ENCODE results near the gene CNNM4.
"Not testable (repeated sequence)": the region's sequence is repeated elsewhere in the genome, so short reads cannot be mapped to it uniquely, and the experiment has no call there.

CNNM4 gene

GRCh38 chr2:96792772-96793749, 32.4 kb downstream of the CNNM4 start:
- DNase-seq (ENCODE audit: low read depth) = no peak

DNA sequence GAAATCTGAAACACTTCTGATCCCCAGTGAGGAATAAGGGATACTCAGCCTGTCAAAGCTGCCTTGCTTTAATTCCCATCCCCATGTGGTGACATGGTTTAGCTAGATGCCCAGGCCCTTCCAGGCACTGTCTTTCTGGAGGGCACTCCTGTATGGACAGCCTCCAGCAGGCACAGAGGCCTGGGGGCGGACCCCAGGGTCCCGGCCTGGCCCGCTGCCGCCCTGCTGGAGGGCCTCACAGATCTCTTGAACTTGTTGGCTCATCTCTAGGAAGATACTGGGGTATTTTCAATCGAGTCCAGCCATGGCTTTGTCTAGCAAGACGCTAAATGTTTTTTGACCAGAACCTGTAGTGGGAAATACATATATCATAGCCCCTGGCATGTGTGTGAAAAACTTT, 34.4 kb downstream of the CNNM4 start:
- no peak for DNase-seq (ENCODE audit: low read depth)

GRCh38 chr2:96796497-96796896, 35.8 kb downstream of the CNNM4 start:
- DNase-seq (ENCODE audit: low read depth) = not testable (repeated sequence)

DNA sequence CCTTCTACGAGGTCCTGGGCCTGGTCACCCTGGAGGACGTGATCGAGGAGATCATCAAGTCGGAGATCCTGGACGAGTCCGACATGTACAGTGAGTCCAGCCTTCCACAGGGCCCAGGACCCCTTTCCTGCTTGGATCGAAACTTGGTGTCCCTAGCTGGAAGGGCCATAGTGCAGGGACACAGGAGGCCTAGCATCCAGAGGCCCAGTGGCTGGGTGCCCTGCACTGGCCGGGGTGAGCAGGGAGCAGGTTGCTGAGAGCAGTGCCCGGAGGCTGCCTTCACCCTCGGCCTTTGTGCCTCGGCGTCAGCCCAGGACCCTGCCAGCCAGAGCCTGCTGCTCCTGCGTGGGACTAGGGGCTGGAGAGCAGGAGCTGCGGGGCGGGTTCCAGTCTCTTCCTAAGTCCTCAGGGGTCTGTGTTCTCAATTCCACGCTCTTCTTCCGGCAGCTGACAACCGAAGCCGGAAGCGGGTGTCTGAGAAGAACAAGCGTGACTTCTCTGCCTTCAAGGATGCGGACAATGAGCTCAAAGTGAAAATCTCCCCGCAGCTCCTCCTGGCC, 36.4 kb downstream of the CNNM4 start:
- DNase-seq (ENCODE audit: low read depth) = no peak

DNA sequence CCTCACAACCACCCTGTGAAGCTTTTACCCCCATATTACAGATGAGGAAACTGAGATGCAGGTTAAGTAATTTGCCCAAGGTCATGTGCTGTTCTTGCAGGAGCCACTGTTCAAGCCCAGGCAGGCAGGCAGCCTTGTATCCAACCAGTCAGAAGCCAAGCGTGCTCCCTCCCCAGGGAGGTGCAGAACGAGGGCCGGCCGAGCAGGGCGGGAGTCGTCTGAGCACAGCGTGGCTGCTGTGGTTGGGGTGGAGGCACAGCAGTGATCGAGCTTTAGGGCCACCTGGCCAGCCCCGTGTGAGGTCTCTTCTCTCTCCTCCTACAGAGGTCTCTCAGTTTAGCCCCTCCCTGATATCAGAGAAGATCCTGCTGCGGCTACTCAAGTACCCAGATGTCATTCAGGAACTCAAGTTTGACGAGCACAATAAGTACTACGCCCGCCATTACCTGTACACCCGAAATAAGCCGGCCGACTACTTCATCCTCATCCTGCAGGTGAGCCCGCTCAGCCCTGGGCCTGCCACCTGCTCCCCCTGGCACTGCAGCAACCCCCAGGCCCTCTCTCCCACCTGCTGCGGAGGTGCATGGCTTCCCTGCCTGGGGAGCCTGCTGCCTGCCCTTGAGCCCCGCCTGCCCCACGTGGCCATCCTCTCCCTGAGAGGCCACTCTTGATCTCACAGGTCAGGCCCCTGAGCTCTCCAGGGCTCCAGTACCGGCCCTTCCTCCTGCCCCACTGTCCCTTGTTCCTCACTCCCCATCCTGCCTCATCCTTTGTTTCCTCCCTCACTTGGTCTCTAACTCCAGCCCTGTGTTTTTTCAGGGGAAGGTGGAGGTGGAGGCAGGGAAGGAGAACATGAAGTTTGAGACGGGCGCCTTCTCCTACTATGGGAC, 38.3 kb downstream of the CNNM4 start:
- no peak for DNase-seq (ENCODE audit: low read depth)

GRCh38 chr2:96799623-96799935, 38.9 kb downstream of the CNNM4 start:
- DNase-seq (ENCODE audit: low read depth) = no peak

DNA sequence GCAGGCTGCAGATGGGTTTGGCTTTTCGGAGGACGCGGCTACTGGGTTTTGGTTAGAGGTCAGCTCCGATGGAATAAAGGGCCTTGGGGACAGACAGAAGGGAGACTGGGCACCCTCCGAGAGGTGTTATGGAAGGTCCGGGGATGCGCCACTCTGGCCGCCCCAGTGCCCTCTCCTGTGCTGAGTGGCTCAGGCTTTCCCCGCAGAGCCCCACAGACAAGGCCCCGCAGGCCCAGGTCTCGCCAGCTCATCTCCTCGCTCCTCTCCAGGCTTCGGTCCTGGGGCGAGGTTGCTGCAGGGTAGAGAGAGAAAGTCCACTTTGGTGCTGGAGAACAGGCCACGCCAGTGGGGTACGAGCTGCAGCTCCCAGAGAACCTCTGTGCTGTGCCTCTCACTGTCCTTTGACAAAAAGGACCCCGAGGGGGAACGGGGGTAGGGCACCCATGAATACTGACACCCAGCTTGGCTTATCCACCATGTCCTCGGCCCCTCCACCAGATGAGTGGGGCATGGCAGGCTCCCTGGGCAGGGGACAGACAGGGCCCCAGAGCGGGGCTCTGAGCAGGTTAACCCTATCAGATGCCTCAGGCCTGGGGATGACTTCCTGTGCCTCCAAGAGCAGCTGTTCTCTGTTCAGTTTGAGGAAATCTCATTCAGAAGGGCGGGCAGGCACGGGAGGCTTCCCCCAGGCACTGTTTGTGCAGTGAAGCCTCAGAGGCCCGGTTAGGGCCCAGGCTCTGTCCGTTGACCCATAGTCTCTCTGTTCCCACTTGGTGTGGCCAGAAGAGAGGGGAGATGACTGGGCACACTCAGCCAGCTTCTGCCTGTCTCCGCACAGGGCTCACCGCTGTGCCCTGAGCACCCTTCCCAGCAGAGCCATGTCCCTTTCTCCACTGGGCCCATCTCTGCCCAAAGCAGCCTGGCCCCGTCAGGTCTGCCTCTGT, 39.6 kb downstream of the CNNM4 start:
- DNase-seq (ENCODE audit: low read depth) = no peak

GRCh38 chr2:96801005-96801785, 40.5 kb downstream of the CNNM4 start:
- DNase-seq (ENCODE audit: low read depth) = peak; percentile 54

DNA sequence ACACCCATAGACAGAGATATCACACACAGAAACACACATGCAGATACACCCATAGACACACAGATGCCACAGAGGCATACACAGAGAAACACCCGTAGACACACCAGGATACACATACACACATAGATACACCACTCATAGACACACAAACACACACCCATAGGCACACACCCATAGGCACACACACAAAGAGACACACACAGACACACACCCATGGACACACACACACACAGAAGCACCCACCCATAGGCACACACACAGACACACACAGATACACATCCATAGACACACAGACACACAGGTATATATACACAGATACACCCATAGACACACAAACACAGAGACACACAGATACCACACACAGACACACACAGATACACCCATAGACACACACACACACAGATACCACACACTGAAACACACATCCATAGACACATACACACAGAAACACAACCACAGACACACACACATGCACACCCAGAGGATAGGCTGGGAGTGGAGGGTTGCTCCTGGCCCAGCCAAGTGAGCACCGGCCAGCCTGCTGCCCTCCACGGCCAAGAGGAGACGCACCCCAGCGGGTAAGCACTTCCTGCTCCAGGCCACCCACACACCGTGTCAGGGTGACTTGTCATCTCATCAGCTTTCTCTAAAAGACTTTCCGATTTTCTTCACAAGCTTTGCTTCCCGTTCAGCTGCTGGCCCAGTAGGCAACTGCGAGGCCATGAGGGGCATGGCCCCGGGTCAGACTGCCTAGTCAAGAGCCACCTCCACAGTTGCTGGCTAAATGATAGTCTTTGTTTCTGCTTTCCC, 41.3 kb downstream of the CNNM4 start:
- no peak for DNase-seq (ENCODE audit: low read depth)

GRCh38 chr2:96802721-96803120, 42.0 kb downstream of the CNNM4 start:
- no peak for DNase-seq (ENCODE audit: low read depth)

GRCh38 chr2:96804986-96805385, 44.3 kb downstream of the CNNM4 start:
- DNase-seq (ENCODE audit: low read depth) = no peak

DNA sequence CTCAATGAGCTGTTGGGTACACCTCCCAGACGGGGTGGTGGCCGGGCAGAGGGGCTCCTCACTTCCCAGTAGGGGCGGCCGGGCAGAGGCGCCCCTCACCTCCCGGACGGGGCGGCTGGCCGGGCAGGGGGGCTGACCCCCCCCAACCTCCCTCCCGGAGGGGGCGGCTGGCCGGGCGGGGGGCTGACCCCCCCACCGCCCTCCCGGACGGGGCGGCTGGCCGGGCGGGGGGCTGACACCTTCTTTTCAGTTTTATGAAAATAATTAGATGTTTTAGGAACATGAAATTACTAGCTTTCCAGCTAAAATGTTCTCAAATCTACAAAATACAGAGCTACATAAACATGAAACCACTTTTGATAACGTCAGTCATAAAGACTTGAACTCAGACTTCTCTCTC, 45.2 kb downstream of the CNNM4 start:
- DNase-seq (ENCODE audit: low read depth) = not testable (repeated sequence)

DNA sequence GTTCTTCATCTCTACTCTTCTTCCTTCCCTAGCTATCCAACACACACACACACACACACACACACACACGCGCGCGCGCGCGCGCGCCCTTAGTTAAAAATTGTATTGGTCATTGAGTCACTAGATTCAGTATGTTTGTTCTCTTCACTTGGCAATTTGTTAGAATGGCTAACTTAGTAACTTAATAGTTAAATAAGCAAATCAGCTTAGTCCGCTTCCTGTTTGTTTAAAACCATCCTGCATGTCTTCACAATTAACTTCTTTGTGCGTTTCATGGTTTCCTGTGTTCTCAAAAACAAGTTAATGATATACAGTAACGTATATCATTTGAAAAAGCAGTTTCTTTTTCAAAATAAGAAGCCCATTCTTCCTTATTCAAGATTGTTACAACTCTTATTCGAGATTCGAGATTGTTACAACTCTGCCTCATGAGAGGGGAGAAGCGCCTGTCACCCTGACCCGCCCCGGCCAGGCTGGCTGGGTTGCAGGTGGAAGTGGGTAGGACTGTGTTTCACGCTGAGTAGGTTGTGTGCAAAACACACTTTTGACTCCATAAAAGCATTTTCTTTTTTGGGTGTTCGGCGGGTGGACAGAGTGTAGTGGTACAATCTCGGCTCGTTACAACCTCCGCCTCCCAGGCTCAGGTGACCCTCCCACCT, 45.9 kb downstream of the CNNM4 start:
- peak; percentile 27 for DNase-seq (ENCODE audit: low read depth)

DNA sequence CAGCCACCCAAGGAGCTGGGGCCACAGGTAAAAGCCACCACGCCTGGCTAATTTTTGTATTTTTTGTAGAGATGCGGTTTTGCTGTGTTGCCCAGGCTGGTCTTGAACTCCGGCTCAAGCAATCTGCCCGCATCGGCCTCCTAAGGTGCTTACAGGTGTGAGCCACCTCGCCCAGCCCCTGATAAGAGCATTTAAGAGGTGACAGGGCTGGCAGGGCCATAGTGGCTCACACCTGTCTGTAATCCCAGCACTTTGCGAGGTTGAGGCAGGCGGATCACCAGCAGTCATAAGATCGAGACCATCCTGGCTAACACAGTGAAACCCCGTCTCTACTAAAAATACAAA, 46.4 kb downstream of the CNNM4 start:
- no peak for DNase-seq (ENCODE audit: low read depth)

GRCh38 chr2:96808176-96808837, 47.6 kb downstream of the CNNM4 start:
- no peak for DNase-seq (ENCODE audit: low read depth)

GRCh38 chr2:96809216-96809882, 48.6 kb downstream of the CNNM4 start:
- DNase-seq (ENCODE audit: low read depth) = no peak

- DNase-seq (ENCODE audit: low read depth) = no peak
Measured at GRCh38 chr2:96809951-96810782, 49.5 kb downstream of the CNNM4 start.

Data from activated T-cell treated with anti-CD3 and anti-CD28 coated beads for 1 hour (primary cell).